ENCODE data around the gene PSTPIP2.
"Not testable (repeated sequence)": the region's sequence is repeated elsewhere in the genome, so short reads cannot be mapped to it uniquely, and the experiment has no call there.

Gene PSTPIP2

DNA sequence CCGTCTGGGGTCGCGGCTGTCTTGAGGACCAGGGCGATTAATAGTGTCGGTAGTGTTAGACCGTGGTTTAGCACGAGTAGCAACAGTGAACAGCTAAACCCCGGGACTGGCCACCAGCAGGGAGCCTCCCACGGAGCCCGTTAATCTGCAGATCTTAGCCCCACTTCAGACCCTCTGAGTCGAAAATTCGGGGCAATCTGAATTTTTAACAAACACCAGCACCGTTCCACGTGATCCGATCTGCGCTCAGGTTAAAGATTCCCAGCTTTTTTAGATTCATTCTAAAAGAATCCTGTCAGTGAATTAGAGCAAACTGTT is 26.5 kb upstream of the PSTPIP2 start:
- H3K4me3 ChIP-seq (ENCODE audit: control insufficient read depth, low read depth, low read length), result peak overlapping the region; percentile 76
- TF ChIP-seq, protein P1, sequence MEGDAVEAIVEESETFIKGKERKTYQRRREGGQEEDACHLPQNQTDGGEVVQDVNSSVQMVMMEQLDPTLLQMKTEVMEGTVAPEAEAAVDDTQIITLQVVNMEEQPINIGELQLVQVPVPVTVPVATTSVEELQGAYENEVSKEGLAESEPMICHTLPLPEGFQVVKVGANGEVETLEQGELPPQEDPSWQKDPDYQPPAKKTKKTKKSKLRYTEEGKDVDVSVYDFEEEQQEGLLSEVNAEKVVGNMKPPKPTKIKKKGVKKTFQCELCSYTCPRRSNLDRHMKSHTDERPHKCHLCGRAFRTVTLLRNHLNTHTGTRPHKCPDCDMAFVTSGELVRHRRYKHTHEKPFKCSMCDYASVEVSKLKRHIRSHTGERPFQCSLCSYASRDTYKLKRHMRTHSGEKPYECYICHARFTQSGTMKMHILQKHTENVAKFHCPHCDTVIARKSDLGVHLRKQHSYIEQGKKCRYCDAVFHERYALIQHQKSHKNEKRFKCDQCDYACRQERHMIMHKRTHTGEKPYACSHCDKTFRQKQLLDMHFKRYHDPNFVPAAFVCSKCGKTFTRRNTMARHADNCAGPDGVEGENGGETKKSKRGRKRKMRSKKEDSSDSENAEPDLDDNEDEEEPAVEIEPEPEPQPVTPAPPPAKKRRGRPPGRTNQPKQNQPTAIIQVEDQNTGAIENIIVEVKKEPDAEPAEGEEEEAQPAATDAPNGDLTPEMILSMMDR (IDR thresholded peaks at IDR 0.05; ENCODE audit: control insufficient read depth, insufficient read depth, low read depth, low read length, missing control alignments), result no peak
- DNase-seq (ENCODE audit: low read depth), result no peak

DNA sequence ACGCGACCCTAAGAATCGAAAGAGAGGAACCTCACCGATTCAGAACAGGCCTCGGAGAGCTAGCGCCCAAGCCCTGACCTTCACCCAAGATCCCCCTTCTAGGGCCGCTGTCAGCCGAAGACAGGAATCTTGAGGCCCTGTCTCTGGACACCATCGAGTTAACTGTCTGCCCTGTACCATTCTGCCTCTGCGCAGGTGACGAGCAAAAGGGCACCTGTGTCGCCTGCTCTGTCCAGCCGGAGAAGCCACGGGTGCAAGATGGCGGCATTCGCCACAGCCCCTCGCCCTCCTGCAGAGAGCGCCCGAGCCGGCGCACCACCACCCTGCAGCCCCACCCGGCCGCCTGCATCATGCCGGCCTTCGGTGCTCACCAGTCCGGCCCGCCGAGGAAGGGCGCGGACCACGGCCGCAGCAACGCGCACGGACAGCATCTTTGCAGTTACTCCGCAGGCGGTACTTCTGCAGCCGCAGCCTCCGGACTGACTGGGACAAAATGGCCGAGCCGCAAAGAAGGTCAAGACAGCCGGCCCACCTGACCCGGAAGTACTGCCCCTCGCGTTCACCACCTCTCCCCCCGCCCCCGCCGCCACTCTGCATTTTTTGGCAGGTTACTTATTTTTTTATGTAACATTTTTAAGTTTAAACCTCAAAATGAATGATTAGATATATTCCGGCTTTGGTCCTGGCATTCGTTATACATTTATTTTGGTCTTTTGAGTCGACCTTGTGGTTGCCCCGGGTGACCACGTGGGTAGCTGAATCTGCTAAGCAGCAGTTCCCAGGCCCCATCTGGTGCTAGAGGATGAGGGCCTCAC is 25.9 kb upstream of the PSTPIP2 start, which contains the start of gene ATP5F1A:
ATP5F1A (minus strand) TSS at position 496 of the 815 bp plus-strand sequence; CDS start at position 431, 65 bp downstream.
- TF ChIP-seq, protein P1 (IDR thresholded peaks at IDR 0.05; ENCODE audit: control insufficient read depth, insufficient read depth, low read depth, low read length, missing control alignments), result no peak
- DNase-seq (ENCODE audit: low read depth), result no peak
- peak within 1 kb of the TSS; percentile 76 for H3K4me3 ChIP-seq (ENCODE audit: control insufficient read depth, low read depth, low read length)

DNA sequence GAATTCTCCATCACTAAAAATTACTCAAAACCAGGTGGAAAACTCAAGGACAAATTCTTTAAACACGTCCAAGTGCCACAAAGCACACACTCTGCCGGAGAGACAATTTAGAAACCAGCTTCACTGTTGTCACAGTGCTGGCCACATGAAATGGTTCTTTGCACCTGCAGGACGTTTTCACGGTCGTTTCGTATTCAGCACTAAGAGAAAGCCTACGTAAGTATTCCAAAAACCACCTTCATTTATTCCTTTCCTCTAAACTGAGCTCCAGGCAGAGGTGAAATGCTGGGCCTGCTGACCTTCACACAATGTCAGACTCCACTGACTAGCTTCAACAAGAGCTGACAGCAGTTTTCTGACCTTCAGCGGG is 25.4 kb upstream of the PSTPIP2 start:
- no peak for DNase-seq (ENCODE audit: low read depth)
- peak overlapping the region; percentile 76 for H3K4me3 ChIP-seq (ENCODE audit: control insufficient read depth, low read depth, low read length)
- TF ChIP-seq, protein P1 (IDR thresholded peaks at IDR 0.05; ENCODE audit: control insufficient read depth, insufficient read depth, low read depth, low read length, missing control alignments), result no peak

DNA sequence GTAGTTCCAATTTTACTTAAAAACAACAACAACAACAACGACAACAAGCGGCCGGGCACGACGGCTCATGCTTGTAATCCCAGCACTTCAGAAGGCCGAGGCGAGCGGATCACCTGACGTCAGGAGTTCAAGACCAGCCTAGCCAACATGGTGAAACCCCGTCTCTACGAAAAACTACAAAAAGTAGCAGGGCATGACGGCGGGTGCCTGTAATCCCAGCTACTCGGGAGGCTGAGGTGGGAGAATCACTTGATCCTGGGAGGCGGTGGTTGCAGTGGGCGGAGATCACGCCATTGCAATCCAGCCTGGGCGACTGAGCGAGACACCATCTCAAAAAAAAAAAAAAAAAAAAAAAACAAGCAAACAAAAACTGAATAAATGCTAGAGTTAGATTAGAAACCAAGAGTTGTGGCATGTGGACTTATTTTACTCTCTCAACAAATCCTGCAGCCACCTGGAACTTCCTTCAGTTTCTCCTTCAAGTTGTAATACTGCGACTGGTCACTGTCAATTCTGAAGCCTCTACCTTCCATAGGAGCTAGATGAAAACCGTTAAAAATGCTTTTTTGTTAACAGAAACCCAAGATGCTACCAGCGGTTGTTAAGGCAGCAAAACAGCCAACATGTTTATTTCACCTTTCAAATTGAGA is 24.7 kb upstream of the PSTPIP2 start:
- DNase-seq (ENCODE audit: low read depth), result no peak
- peak overlapping the region; percentile 76 for H3K4me3 ChIP-seq (ENCODE audit: control insufficient read depth, low read depth, low read length)
- TF ChIP-seq, protein P1 (IDR thresholded peaks at IDR 0.05; ENCODE audit: control insufficient read depth, insufficient read depth, low read depth, low read length, missing control alignments), result no peak

DNA sequence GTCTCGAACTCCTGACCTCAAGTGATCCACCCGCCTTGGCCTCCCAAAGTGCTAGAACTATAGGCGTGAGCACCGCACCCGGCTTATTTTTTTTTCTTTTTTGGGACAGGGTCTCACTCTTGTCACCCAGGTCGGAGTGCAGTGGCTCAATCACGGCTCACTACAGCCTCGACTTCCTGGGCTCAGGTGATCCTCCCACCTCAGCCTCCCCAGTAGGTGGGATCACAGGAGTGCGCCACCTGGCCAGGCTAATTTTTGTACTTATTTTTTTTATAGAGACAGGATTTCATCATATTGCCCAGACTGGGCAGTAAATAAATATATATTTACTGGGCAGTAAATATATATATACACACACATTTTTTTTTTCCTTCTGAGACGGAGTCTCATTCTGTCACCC is 23.5 kb upstream of the PSTPIP2 start:
- H3K4me3 ChIP-seq (ENCODE audit: control insufficient read depth, low read depth, low read length), result no peak overlapping the region
- TF ChIP-seq, protein P1 (IDR thresholded peaks at IDR 0.05; ENCODE audit: control insufficient read depth, insufficient read depth, low read depth, low read length, missing control alignments), result no peak
- no peak for DNase-seq (ENCODE audit: low read depth)

DNA sequence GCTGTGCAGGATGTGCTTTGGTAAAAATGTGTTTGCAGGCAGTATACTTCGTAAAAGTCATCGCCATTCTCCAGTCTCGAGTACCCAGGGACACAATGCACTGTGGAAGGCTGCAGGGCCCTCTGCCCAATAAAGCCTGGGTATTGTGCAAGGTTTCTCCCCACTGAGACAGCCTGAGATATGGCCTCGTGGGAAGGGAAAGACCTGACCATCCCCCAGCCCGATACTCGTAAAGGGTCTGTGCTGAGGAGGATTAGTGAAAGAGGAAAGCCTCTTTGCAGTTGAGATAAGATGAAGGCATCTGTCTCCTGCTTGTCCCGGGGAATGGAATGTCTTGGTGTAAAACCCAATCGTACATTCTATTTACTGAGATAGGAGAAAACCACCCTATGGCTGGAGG is 16.4 kb upstream of the PSTPIP2 start:
- not testable (repeated sequence) for DNase-seq (ENCODE audit: low read depth); H3K4me3 ChIP-seq (ENCODE audit: control insufficient read depth, low read depth, low read length)

DNA sequence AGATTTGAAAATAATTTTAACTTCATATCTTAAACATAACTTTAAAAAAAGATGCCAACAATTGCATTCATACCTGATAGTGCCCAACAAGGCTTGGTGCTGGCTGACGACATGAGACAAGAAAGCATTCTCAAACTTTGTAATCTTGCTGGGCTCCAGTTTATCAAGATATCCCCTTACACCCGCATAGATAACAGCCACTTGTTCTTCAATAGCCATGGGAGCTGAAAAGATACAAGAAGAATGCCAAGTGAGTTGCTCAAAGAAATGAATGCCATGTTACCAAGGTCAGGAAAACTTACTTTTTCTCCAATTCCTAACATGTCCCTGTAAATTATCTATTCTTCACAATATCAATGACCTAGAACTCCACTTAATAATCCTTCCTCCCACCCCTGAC is 12.4 kb upstream of the PSTPIP2 start:
- DNase-seq (ENCODE audit: low read depth), result no peak
- H3K4me3 ChIP-seq (ENCODE audit: control insufficient read depth, low read depth, low read length), result no peak overlapping the region
- TF ChIP-seq, protein P1 (IDR thresholded peaks at IDR 0.05; ENCODE audit: control insufficient read depth, insufficient read depth, low read depth, low read length, missing control alignments), result no peak
